ENCODE measurements around the gene SOX10. TPM values are rescaled to one million over a fixed set of nuclear protein-coding genes. Genes with fewer than 3 reads are reported as not detected.
A peak's percentile ranks its signal among the peaks of the same experiment; 100 is the strongest.

Gene SOX10
- under 1 TPM in 3 of 7 donors, not detected in 4; 0.13 to 0.25 (median 0.23) TPM for total RNA-seq
- 1 to 10 TPM in 1 of 3 donors, under 1 TPM in 2; 0.09 to 1.8 (median 0.20) TPM for polyA plus RNA-seq
- long read RNA-seq, donor 1, partial matches to known transcripts: 0 of 1 reads
- long read RNA-seq, donor 1, other reads (novel, unspliced or antisense): 0 of 1 reads
- long read RNA-seq, donor 2: 0 reads

DNA sequence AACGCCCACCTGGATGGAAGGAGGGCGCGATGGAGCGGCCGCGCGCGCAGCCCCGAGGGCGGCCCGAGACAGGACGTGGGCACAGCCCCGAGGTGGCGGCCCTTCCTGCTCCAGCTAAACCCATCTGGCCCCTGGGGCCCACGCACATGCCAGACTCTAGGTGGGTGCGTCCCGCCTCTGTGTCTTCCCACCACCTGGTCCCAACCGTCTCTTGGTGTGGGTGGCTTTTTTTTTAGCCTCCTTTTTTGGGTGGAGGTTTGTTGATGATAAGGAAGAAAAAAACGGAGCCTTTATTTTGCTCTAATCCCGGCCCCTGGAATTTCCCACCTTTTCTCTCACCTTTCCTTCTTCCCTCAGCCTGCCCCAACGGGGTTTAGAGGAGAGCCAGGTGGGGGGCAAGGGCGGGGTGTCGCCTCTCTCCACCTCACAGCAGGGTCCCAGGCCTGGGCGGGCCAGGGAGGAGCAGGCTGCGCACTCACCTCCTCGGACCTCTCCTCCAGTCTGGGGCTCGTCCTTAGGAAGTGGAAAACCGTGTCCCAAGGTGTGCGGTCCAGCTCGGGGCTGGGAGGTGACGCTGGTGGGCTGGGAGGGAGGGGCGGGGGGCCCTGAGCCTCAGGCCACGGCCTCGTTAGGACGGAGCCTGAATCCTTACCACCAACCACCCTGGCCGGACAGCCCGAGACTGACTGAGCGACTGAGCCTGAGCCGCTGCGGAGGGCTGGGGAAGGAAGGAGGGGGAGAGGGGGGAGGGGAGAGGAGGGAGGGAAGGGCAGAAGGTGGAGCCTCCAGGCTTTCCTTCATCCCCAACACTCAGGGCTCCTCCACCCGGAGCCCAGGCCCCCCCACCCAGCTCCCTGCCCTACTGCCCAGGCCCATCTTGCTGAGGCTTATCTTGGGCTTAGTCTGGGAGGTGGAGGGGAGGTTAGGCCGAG, at the start of gene SOX10:
Gene SOX10, minus strand, starts transcription at position 696 of the 932 bp plus-strand sequence. CDS start 771 bp downstream, outside the sequence.
- Histone ChIP-seq H3K36me3 (peaks cover 0 to 41% (median 0%) of the 10 kb centered on the region in 6 donors), H3K4me1 (no peaks in the 10 kb centered on the region), H3K27ac (no peak within 1 kb of the TSS), H3K4me3 (no peak within 1 kb of the TSS), H3K27me3 (replicated peaks in 1 of 7) (no peaks in the 10 kb centered on the region), H3K9me3 (no peaks in the 10 kb centered on the region)
- TF ChIP-seq POLR2AphosphoS5 (IDR thresholded peaks at IDR 0.05) (no peak), POLR2A (IDR thresholded peaks at IDR 0.05) (no peak)
- TF ChIP-seq, protein P1, sequence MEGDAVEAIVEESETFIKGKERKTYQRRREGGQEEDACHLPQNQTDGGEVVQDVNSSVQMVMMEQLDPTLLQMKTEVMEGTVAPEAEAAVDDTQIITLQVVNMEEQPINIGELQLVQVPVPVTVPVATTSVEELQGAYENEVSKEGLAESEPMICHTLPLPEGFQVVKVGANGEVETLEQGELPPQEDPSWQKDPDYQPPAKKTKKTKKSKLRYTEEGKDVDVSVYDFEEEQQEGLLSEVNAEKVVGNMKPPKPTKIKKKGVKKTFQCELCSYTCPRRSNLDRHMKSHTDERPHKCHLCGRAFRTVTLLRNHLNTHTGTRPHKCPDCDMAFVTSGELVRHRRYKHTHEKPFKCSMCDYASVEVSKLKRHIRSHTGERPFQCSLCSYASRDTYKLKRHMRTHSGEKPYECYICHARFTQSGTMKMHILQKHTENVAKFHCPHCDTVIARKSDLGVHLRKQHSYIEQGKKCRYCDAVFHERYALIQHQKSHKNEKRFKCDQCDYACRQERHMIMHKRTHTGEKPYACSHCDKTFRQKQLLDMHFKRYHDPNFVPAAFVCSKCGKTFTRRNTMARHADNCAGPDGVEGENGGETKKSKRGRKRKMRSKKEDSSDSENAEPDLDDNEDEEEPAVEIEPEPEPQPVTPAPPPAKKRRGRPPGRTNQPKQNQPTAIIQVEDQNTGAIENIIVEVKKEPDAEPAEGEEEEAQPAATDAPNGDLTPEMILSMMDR (IDR thresholded peaks at IDR 0.05 in 8 of 11, conservative IDR thresholded peaks at IDR 0.05 in 3 of 11): no peak
- no peak for DNase-seq
- intact Hi-C loops (cut with DNase I; ENCODE audit: low total_unique reads): no loop called here
- 81 to 89% (median 82%) methylated on average over 24 to 42 of the region's 42 CpGs for WGBS, 5 donors

DNA sequence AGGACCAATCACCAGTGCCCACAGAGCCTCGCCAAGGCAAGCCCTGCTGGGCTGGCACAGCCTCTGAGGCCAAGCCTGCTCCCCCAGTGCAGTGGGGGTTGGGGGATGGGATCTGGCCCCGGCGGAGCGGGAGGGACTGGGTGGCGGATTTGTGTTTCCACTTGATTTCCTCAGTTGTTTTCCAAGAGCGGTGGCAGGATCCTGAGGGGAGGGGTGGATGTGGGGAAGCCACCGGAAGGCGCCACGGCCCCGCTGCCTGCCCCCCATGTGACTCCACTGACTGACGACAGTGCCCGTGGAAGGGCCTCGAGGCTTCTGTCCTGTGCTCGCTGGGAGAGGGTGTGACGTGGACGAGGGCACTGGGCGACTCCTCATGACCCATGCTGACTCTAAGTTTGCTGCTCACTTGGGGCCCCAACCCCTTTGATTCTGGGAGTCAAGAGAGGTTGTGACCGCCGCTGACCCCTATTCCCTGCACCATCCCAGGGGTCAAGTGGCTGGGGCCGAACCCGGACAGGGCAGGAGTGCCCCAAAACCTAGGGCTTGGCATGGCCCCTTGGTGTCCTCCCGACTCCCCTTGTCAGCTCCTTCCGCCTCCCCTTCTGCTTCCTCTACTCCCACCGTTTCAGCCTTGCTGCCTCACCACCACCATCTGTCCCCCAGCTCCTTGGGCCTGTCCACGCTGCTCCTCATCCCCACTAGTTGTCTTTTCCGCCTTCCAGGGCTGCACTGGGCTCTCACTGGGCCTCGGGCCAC, 49.3 kb upstream of the SOX10 start:
- WGBS, 5 donors: 63 to 72% (median 69%) methylated on average over 19 to 27 of the region's 27 CpGs
- DNase-seq: no peak

DNA sequence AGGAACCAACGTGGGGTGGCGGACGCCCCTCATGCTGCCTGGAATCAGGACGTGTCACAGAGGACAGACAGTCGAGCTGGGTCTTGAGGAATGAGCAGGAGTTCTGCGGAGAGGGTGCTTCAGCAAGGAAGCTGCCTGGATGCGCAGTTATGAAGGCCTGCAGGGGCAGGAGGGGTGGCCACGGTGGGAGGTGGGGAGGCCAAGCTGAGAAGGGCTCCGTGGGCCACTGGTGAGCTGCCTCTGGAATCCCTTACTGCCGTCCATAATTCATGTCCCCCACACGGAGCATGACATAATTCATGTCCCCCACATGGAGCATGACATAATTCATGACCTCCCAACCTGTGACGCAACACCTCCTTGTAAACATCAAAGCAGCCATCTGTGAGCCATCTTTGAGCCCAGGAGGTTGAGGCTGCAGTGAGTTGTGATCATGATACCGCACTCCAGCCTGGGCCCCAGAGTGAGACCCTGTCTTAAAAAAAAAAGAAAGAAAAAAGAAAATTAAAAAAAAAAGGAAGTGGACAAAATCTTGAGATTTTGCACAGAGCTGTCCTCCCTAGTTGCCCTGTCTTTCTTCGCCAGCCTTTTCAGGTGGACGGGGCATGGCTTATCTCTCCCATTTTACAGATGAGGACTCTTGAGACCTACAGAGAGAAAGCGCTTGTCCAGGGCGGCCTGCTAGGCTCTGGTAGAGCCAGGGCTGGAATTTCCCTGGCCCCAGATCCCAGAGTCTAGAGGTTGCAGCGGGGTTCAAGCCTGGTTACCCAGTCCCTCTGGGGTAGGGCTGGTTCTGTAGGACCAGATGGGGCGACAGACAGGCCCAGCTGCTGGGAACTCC, 48.5 kb upstream of the SOX10 start:
- Histone ChIP-seq H3K27ac (peak overlapping the region in 7 of 8 donors; percentile 49 to 72 (median 65)), H3K4me3 (no peak overlapping the region), H3K27me3 (replicated peaks in 1 of 7) (no peaks in the 10 kb centered on the region), H3K9me3 (no peaks in the 10 kb centered on the region), H3K36me3 (no peaks in the 10 kb centered on the region), H3K4me1 (peaks cover 0 to 27% (median 11%) of the 10 kb centered on the region in 6 donors)
- no peak for DNase-seq
- TF ChIP-seq POLR2AphosphoS5 (IDR thresholded peaks at IDR 0.05) (no peak), POLR2A (IDR thresholded peaks at IDR 0.05) (no peak)
- 78 to 91% (median 81%) methylated on average over 18 to 19 of the region's 19 CpGs for WGBS, 5 donors
- intact Hi-C loops (cut with DNase I; ENCODE audit: low total_unique reads): no loop called here

More for the DNA sequence above, 49.3 kb upstream of the SOX10 start:
- peaks cover 0 to 27% (median 11%) of the 10 kb centered on the region in 6 donors for H3K4me1 ChIP-seq
- peak overlapping the region in 7 of 8 donors; percentile 49 to 72 (median 65) for H3K27ac ChIP-seq
- no peaks in the 10 kb centered on the region for H3K36me3 ChIP-seq
- TF ChIP-seq POLR2AphosphoS5 (IDR thresholded peaks at IDR 0.05): no peak
- no peak for TF ChIP-seq POLR2A (IDR thresholded peaks at IDR 0.05)
- TF ChIP-seq, protein P1 (IDR thresholded peaks at IDR 0.05 in 8 of 11, conservative IDR thresholded peaks at IDR 0.05 in 3 of 11): no peak
- H3K27me3 ChIP-seq (replicated peaks in 1 of 7): no peaks in the 10 kb centered on the region
- intact Hi-C loops (cut with DNase I; ENCODE audit: low total_unique reads): no loop called here
- no peaks in the 10 kb centered on the region for H3K9me3 ChIP-seq
- H3K4me3 ChIP-seq: no peak overlapping the region

DNA sequence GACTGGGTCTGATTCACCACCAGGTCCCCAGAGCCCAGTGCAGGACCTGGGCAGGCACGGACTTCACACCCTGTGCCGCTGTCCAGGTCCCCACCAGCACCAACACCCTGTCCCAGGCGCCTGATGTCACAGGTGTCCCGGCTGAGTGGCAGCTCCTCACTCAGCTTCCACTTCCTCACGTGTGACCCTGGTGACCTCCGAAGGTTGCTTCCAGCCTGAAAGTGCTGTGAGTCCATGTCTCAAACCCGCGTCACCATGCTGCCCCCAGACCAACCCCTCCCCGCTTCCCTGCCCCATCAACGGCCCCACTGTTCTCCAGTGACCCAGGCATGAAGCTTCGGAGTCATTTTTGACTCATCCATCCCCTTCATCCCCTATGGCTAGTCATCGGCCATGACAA, 47.1 kb upstream of the SOX10 start:
- Histone ChIP-seq H3K36me3 (no peaks in the 10 kb centered on the region), H3K4me3 (no peak overlapping the region), H3K4me1 (peaks cover 0 to 27% (median 11%) of the 10 kb centered on the region in 6 donors), H3K27ac (no peak overlapping the region), H3K9me3 (no peaks in the 10 kb centered on the region), H3K27me3 (replicated peaks in 1 of 7) (no peaks in the 10 kb centered on the region)
- 84 to 92% (median 89%) methylated on average over 12 of the region's 12 CpGs for WGBS, 5 donors
- DNase-seq: no peak
- intact Hi-C loops (cut with DNase I; ENCODE audit: low total_unique reads): no loop called here
- TF ChIP-seq POLR2AphosphoS5 (IDR thresholded peaks at IDR 0.05): no peak
- TF ChIP-seq, protein P1 (IDR thresholded peaks at IDR 0.05 in 8 of 11, conservative IDR thresholded peaks at IDR 0.05 in 3 of 11): no peak
- TF ChIP-seq POLR2A (IDR thresholded peaks at IDR 0.05): no peak

Measured in spleen (tissue), 13 donors.